ENCODE results near the gene FCHO1.
A peak's percentile ranks its signal among the peaks of the same experiment; 100 is the strongest.

Gene FCHO1

GRCh38 chr19:17749912-17750317 is 1.4 kb upstream of the FCHO1 start:
- no peaks in the 10 kb centered on the region for H3K27me3 ChIP-seq (ENCODE audit: control insufficient read depth in 5 of 5, insufficient read depth in 4 of 5, low read length in 5 of 5)
- no peak overlapping the region for H3K27ac ChIP-seq (ENCODE audit: low read depth, low read length)
- H3K9ac ChIP-seq (ENCODE audit: low read length in 5 of 5): no peak overlapping the region
- H3K36me3 ChIP-seq (ENCODE audit: control insufficient read depth in 5 of 5, insufficient read depth in 5 of 5, low read length in 5 of 5): no peaks in the 10 kb centered on the region
- H3K9me3 ChIP-seq (ENCODE audit: control insufficient read depth in 5 of 5, low read length in 5 of 5): no peaks in the 10 kb centered on the region
- H3K4me1 ChIP-seq (ENCODE audit: control insufficient read depth in 5 of 5, insufficient read depth in 5 of 5, low read length in 5 of 5): peaks cover 0 to 27% (median 16%) of the 10 kb centered on the region in 5 donors
- no peak overlapping the region for H3K4me3 ChIP-seq (ENCODE audit: low read depth in 1 of 5, low read length in 5 of 5)

DNA sequence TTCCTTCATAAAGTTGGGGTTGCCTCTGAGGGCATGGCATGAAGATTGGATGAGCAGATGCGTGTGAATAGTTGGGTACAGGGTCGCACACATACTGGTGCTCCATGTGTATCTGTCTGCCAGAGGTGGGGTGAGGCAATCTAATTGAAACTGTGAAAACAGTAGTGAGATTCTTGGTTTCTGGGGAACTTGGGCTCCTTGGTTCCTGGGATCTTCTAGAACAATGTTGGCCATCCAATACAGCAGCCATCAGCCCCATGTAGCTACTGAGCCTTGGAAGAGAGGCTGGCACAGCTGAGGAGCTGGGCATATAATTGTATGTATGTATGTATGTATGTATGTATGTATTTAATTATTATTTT is 616 bp downstream of the FCHO1 start:
- Histone ChIP-seq H3K27ac (ENCODE audit: low read depth, low read length) (no peak overlapping the region), H3K9ac (ENCODE audit: low read length in 5 of 5) (no peak overlapping the region), H3K27me3 (ENCODE audit: control insufficient read depth in 5 of 5, insufficient read depth in 4 of 5, low read length in 5 of 5) (no peaks in the 10 kb centered on the region), H3K4me3 (ENCODE audit: low read depth in 1 of 5, low read length in 5 of 5) (peak overlapping the region in 1 of 5 donors; percentile 19), H3K4me1 (ENCODE audit: control insufficient read depth in 5 of 5, insufficient read depth in 5 of 5, low read length in 5 of 5) (peaks cover 0 to 33% (median 16%) of the 10 kb centered on the region in 5 donors), H3K36me3 (ENCODE audit: control insufficient read depth in 5 of 5, insufficient read depth in 5 of 5, low read length in 5 of 5) (no peaks in the 10 kb centered on the region), H3K9me3 (ENCODE audit: control insufficient read depth in 5 of 5, low read length in 5 of 5) (no peaks in the 10 kb centered on the region)

DNA sequence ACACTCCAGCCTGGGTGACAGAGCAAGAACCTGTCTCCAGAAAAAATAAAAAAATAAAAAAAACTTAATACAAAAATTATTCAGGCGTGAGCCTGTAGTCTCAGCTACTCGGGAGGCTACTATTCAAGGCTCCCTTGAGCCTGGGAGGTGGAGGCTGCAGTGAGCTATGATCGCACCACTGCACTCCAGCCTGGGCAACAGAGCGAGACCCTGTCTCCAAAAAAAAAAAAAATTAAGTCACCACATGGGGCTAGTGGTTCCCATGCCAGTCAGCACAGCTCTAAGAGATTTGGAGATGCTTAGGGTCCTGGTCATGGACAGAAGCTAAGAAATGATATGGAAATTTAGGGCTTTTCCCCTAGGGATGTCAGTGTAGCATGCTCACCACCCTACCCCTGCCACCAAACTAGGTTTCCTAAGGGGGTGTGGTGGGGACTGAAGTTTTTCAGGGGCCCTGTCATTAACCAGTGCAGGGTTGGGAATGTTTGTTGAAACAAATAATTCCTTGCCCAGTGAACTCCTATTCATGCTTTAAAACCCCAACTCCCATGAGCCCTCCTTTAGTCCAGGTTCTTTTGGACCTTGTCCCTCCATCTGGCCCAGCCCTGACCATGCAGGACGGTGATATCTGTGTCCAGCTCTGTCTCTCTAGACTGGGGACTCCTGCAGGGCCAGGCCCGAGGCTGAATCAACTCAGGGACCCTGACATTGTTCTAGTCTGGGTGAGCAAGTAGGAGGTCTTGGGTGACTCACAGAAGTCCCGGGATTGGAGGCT is 1.8 kb downstream of the FCHO1 start:
- Histone ChIP-seq H3K27ac (ENCODE audit: low read depth, low read length) (no peak overlapping the region), H3K4me1 (ENCODE audit: control insufficient read depth in 5 of 5, insufficient read depth in 5 of 5, low read length in 5 of 5) (peaks cover 0 to 27% (median 11%) of the 10 kb centered on the region in 5 donors), H3K4me3 (ENCODE audit: low read depth in 1 of 5, low read length in 5 of 5) (no peak overlapping the region), H3K27me3 (ENCODE audit: control insufficient read depth in 5 of 5, insufficient read depth in 4 of 5, low read length in 5 of 5) (no peaks in the 10 kb centered on the region), H3K9me3 (ENCODE audit: control insufficient read depth in 5 of 5, low read length in 5 of 5) (no peaks in the 10 kb centered on the region), H3K36me3 (ENCODE audit: control insufficient read depth in 5 of 5, insufficient read depth in 5 of 5, low read length in 5 of 5) (no peaks in the 10 kb centered on the region), H3K9ac (ENCODE audit: low read length in 5 of 5) (no peak overlapping the region)

- Histone ChIP-seq H3K9ac (ENCODE audit: low read length in 5 of 5) (no peak overlapping the region), H3K4me3 (ENCODE audit: low read depth in 1 of 5, low read length in 5 of 5) (no peak overlapping the region), H3K36me3 (ENCODE audit: control insufficient read depth in 5 of 5, insufficient read depth in 5 of 5, low read length in 5 of 5) (no peaks in the 10 kb centered on the region), H3K9me3 (ENCODE audit: control insufficient read depth in 5 of 5, low read length in 5 of 5) (no peaks in the 10 kb centered on the region), H3K27ac (ENCODE audit: low read depth, low read length) (no peak overlapping the region), H3K27me3 (ENCODE audit: control insufficient read depth in 5 of 5, insufficient read depth in 4 of 5, low read length in 5 of 5) (no peaks in the 10 kb centered on the region), H3K4me1 (ENCODE audit: control insufficient read depth in 5 of 5, insufficient read depth in 5 of 5, low read length in 5 of 5) (peaks cover 0 to 26% (median 11%) of the 10 kb centered on the region in 5 donors)
Observed at GRCh38 chr19:17753976-17754375, 2.7 kb downstream of the FCHO1 start.

DNA sequence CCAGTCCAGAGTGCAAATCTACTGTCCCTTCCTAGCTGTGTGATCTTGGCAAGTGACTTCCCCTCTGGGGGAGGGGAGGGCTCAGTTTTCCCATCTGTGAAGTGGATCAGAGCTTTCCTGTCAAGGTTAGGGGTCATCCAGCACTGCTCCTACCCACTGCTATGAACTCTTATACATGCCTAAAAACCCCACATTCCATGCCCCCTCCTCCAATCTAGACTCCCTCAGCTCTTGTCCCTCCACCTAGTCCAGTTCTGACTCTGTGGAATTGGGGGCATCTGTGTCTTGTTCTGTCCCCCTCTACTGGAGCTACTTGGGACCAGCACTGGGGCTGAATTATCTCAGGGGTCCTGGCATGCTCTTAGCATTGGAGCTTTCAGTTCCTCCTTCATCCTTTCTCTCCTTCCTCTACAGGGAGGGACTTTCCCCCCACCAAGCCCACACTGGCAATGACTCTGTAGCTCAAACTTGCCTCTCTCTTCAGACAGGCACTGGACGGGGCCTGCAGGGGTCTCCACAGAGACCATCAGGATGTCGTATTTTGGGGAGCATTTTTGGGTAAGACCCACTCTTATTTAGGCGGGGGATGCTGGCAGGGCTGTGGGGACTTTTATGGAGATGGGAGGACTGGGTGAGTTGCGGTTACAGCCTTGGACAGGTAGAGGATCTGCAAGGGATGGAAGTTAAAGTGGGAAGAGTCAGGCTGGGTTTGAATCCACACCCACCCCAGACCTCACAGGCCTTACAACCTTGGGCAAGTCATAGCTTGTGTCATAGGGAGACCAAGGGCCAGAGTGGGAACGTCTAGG is 3.6 kb downstream of the FCHO1 start:
- no peaks in the 10 kb centered on the region for H3K27me3 ChIP-seq (ENCODE audit: control insufficient read depth in 5 of 5, insufficient read depth in 4 of 5, low read length in 5 of 5)
- no peak overlapping the region for H3K9ac ChIP-seq (ENCODE audit: low read length in 5 of 5)
- no peak overlapping the region for H3K4me3 ChIP-seq (ENCODE audit: low read depth in 1 of 5, low read length in 5 of 5)
- peaks cover 0 to 24% (median 7%) of the 10 kb centered on the region in 5 donors for H3K4me1 ChIP-seq (ENCODE audit: control insufficient read depth in 5 of 5, insufficient read depth in 5 of 5, low read length in 5 of 5)
- no peak overlapping the region for H3K27ac ChIP-seq (ENCODE audit: low read depth, low read length)
- H3K36me3 ChIP-seq (ENCODE audit: control insufficient read depth in 5 of 5, insufficient read depth in 5 of 5, low read length in 5 of 5): no peaks in the 10 kb centered on the region
- H3K9me3 ChIP-seq (ENCODE audit: control insufficient read depth in 5 of 5, low read length in 5 of 5): no peaks in the 10 kb centered on the region

GRCh38 chr19:17755443-17755890 is 4.2 kb downstream of the FCHO1 start:
- H3K36me3 ChIP-seq (ENCODE audit: control insufficient read depth in 5 of 5, insufficient read depth in 5 of 5, low read length in 5 of 5): no peaks in the 10 kb centered on the region
- no peak overlapping the region for H3K9ac ChIP-seq (ENCODE audit: low read length in 5 of 5)
- H3K4me3 ChIP-seq (ENCODE audit: low read depth in 1 of 5, low read length in 5 of 5): no peak overlapping the region
- H3K4me1 ChIP-seq (ENCODE audit: control insufficient read depth in 5 of 5, insufficient read depth in 5 of 5, low read length in 5 of 5): peaks cover 0 to 22% (median 7%) of the 10 kb centered on the region in 5 donors
- no peak overlapping the region for H3K27ac ChIP-seq (ENCODE audit: low read depth, low read length)
- no peaks in the 10 kb centered on the region for H3K27me3 ChIP-seq (ENCODE audit: control insufficient read depth in 5 of 5, insufficient read depth in 4 of 5, low read length in 5 of 5)
- no peaks in the 10 kb centered on the region for H3K9me3 ChIP-seq (ENCODE audit: control insufficient read depth in 5 of 5, low read length in 5 of 5)

DNA sequence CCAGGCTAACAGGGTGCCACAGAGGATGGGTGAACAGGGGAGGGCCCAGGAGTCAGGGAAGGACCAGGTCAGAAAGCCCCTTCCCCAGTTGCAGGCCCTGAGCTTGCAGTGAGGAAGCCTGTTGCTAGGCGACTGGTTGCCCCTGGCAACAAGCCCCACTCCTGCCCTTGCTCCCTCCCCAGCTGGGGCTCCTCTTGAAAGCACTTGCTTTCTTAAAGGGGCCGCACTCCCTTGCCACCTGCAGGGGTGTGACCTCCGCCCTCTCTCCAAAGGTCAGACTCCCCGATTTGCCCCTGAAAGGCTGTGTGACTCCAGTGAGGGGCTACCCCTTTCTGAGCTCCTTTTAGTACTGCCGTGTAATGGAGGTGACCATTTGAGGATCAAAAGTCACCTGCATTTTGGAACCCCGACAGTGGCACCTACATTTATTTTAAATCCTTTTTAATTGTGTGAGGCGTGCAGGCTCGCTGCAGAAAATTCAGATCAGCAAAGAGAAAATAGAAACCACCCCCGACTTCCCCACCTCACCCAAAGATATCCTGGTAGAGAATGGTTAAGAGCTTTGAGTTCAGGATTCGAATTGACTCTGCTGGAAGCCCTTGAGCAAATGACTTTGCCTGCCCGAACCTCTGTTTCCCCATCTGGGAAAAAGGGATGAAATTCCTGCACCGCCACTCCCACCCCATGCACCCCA is 4.8 kb downstream of the FCHO1 start:
- Histone ChIP-seq H3K9ac (ENCODE audit: low read length in 5 of 5) (no peak overlapping the region), H3K4me1 (ENCODE audit: control insufficient read depth in 5 of 5, insufficient read depth in 5 of 5, low read length in 5 of 5) (peaks cover 0 to 19% (median 6%) of the 10 kb centered on the region in 5 donors), H3K36me3 (ENCODE audit: control insufficient read depth in 5 of 5, insufficient read depth in 5 of 5, low read length in 5 of 5) (no peaks in the 10 kb centered on the region), H3K27me3 (ENCODE audit: control insufficient read depth in 5 of 5, insufficient read depth in 4 of 5, low read length in 5 of 5) (no peaks in the 10 kb centered on the region), H3K27ac (ENCODE audit: low read depth, low read length) (no peak overlapping the region), H3K9me3 (ENCODE audit: control insufficient read depth in 5 of 5, low read length in 5 of 5) (no peaks in the 10 kb centered on the region), H3K4me3 (ENCODE audit: low read depth in 1 of 5, low read length in 5 of 5) (no peak overlapping the region)

- H3K27me3 ChIP-seq (ENCODE audit: control insufficient read depth in 5 of 5, insufficient read depth in 4 of 5, low read length in 5 of 5): no peaks in the 10 kb centered on the region
- peaks cover 0 to 11% (median 3%) of the 10 kb centered on the region in 5 donors for H3K4me1 ChIP-seq (ENCODE audit: control insufficient read depth in 5 of 5, insufficient read depth in 5 of 5, low read length in 5 of 5)
- no peak overlapping the region for H3K9ac ChIP-seq (ENCODE audit: low read length in 5 of 5)
- no peak overlapping the region for H3K4me3 ChIP-seq (ENCODE audit: low read depth in 1 of 5, low read length in 5 of 5)
- H3K27ac ChIP-seq (ENCODE audit: low read depth, low read length): no peak overlapping the region
- no peaks in the 10 kb centered on the region for H3K36me3 ChIP-seq (ENCODE audit: control insufficient read depth in 5 of 5, insufficient read depth in 5 of 5, low read length in 5 of 5)
- no peaks in the 10 kb centered on the region for H3K9me3 ChIP-seq (ENCODE audit: control insufficient read depth in 5 of 5, low read length in 5 of 5)
Observed at GRCh38 chr19:17757125-17757524, 5.8 kb downstream of the FCHO1 start.

GRCh38 chr19:17758515-17758914 is 7.2 kb downstream of the FCHO1 start:
- H3K9me3 ChIP-seq (ENCODE audit: control insufficient read depth in 5 of 5, low read length in 5 of 5): no peaks in the 10 kb centered on the region
- no peaks in the 10 kb centered on the region for H3K36me3 ChIP-seq (ENCODE audit: control insufficient read depth in 5 of 5, insufficient read depth in 5 of 5, low read length in 5 of 5)
- H3K27ac ChIP-seq (ENCODE audit: low read depth, low read length): no peak overlapping the region
- H3K9ac ChIP-seq (ENCODE audit: low read length in 5 of 5): no peak overlapping the region
- H3K4me3 ChIP-seq (ENCODE audit: low read depth in 1 of 5, low read length in 5 of 5): no peak overlapping the region
- peaks cover 0 to 11% (median 3%) of the 10 kb centered on the region in 5 donors for H3K4me1 ChIP-seq (ENCODE audit: control insufficient read depth in 5 of 5, insufficient read depth in 5 of 5, low read length in 5 of 5)
- H3K27me3 ChIP-seq (ENCODE audit: control insufficient read depth in 5 of 5, insufficient read depth in 4 of 5, low read length in 5 of 5): peaks cover 0 to 6% (median 0%) of the 10 kb centered on the region in 5 donors
